ENCODE measurements around the gene ANKRD7. TPM values are rescaled to one million over a fixed set of nuclear protein-coding genes. Genes with fewer than 3 reads are reported as not detected.

The ANKRD7 gene
- not detected for total RNA-seq

GRCh38 chr7:118224521-118224920 is at the start of gene ANKRD7:
Gene ANKRD7, plus strand, starts transcription at chr7:118224704. Its CDS starts 127 bp downstream, at chr7:118224831.
- intact Hi-C loops (cut with DNase I), result no loop called here
- Histone ChIP-seq H3K36me3 (no peaks in the 10 kb centered on the region), H3K27ac (no peak within 1 kb of the TSS), H3K27me3 (no peaks in the 10 kb centered on the region), H3K4me3 (no peak within 1 kb of the TSS), H3K9me3 (no peaks in the 10 kb centered on the region), H3K4me1 (no peaks in the 10 kb centered on the region)
- DNase-seq (ENCODE audit: low spot score in 2 of 2), result no peak
- no peak for TF ChIP-seq CTCF (IDR thresholded peaks at IDR 0.05)

- no peak for DNase-seq (ENCODE audit: low spot score in 2 of 2)
- H3K27me3 ChIP-seq, result no peaks in the 10 kb centered on the region
- H3K4me3 ChIP-seq, result no peak overlapping the region
- H3K27ac ChIP-seq, result no peak overlapping the region
- H3K9me3 ChIP-seq, result no peaks in the 10 kb centered on the region
- no peaks in the 10 kb centered on the region for H3K4me1 ChIP-seq
- intact Hi-C loops (cut with DNase I), result no loop called here
- TF ChIP-seq CTCF (IDR thresholded peaks at IDR 0.05), result no peak
- no peaks in the 10 kb centered on the region for H3K36me3 ChIP-seq
Measured at GRCh38 chr7:118175740-118176139, 48.8 kb upstream of the ANKRD7 start.

- no peak for DNase-seq (ENCODE audit: low spot score in 2 of 2)
- intact Hi-C loops (cut with DNase I), result no loop called here
Measured at GRCh38 chr7:118179191-118179590, 45.3 kb upstream of the ANKRD7 start.

GRCh38 chr7:118182593-118183427 is 41.7 kb upstream of the ANKRD7 start:
- TF ChIP-seq CTCF (IDR thresholded peaks at IDR 0.05), result no peak
- Histone ChIP-seq H3K36me3 (no peaks in the 10 kb centered on the region), H3K4me3 (peak overlapping the region; percentile 76 to 81), H3K9me3 (no peaks in the 10 kb centered on the region), H3K27me3 (no peaks in the 10 kb centered on the region), H3K4me1 (peaks cover 0 to 22% of the 10 kb centered on the region in 2 donors), H3K27ac (peak overlapping the region; percentile 84 to 88)
- no peak for DNase-seq (ENCODE audit: low spot score in 2 of 2)
- intact Hi-C loops (cut with DNase I), result loop anchor here (5.0 kb wide), 1 partner anchor 311 kb away; the partner anchor contains the start of gene CTTNBP2

More at GRCh38 chr7:118179191-118179590, 45.3 kb upstream of the ANKRD7 start:
- no peak for TF ChIP-seq CTCF (IDR thresholded peaks at IDR 0.05)
- peaks cover 0 to 3% of the 10 kb centered on the region in 2 donors for H3K4me1 ChIP-seq
- no peaks in the 10 kb centered on the region for H3K36me3 ChIP-seq
- H3K27ac ChIP-seq, result no peak overlapping the region
- H3K27me3 ChIP-seq, result no peaks in the 10 kb centered on the region
- no peaks in the 10 kb centered on the region for H3K9me3 ChIP-seq
- no peak overlapping the region for H3K4me3 ChIP-seq

- H3K27me3 ChIP-seq, result no peaks in the 10 kb centered on the region
- H3K9me3 ChIP-seq, result no peaks in the 10 kb centered on the region
- no peak for DNase-seq (ENCODE audit: low spot score in 2 of 2)
- H3K4me1 ChIP-seq, result peaks cover 0 to 22% of the 10 kb centered on the region in 2 donors
- peak overlapping the region; percentile 84 to 88 for H3K27ac ChIP-seq
- peaks cover 0 to under 1% of the 10 kb centered on the region in 2 donors for H3K36me3 ChIP-seq
- TF ChIP-seq CTCF (IDR thresholded peaks at IDR 0.05), result no peak
- H3K4me3 ChIP-seq, result peak overlapping the region; percentile 76 to 81
- intact Hi-C loops (cut with DNase I), result loop anchor here (5.0 kb wide), 1 partner anchor 311 kb away; the partner anchor contains the start of gene CTTNBP2
Measured at GRCh38 chr7:118183428-118183785, 41.1 kb upstream of the ANKRD7 start.
